Upper lobe of right lung (tissue), 1 donor: Measurements from ENCODE around the gene IER3. TPM values are rescaled to one million over a fixed set of nuclear protein-coding genes. Genes with fewer than 3 reads are reported as not detected.
A peak's percentile ranks its signal among the peaks of the same experiment; 100 is the strongest.

Source experiments
- ATAC-seq: fragments of 200-7000 bp; cut with Tn5 transposase; one replicate; pipeline ENCODE4 v1.9.1; 2020; ENCODE audit warnings: mild to moderate bottlenecking, moderate library complexity
- DNase-seq: peaks from one replicate; pipeline ENCODE4 v3.0.0-alpha.2; 2020
- H3K27ac ChIP-seq: fragments of 200-600 bp; one replicate; pipeline ENCODE4 v1.8.0; 2022
- H3K27me3 ChIP-seq: fragments of 200-600 bp; one replicate; pipeline ENCODE4 v1.8.0; 2022; ENCODE audit warnings: mild to moderate bottlenecking
- H3K36me3 ChIP-seq: fragments of 200-600 bp; one replicate; pipeline ENCODE4 v1.8.0; 2022
- H3K4me1 ChIP-seq: fragments of 200-600 bp; one replicate; pipeline ENCODE4 v1.8.0; 2022
- H3K4me3 ChIP-seq: fragments of 200-600 bp; one replicate; pipeline ENCODE4 v1.8.0; 2022; ENCODE audit warnings: mild to moderate bottlenecking
- H3K9me3 ChIP-seq: fragments of 200-600 bp; one replicate; pipeline ENCODE4 v1.8.0; 2022
- intact Hi-C: fragments of 100-400 bp; cut with DNase I; formaldehyde crosslinking; loops from one replicate; pipeline ENCODE4 v1.11.0; 2022
- total RNA-seq: library from RNA; stranded (reverse); fragmentation: NEBNext Ultra II Directional; extraction: Animal tissue kit (Norgen Biotek cat#: 25700); gene quantifications from one replicate; pipeline ENCODE4 v1.2.1, GENCODE V29; 2021
- TF ChIP-seq, protein P1 (sequence below): fragments of 200-600 bp; IDR thresholded peaks from one replicate; pipeline ENCODE4 v1.8.0; 2022; ENCODE audit warnings: antibody characterized with exemption
- donor health status: DM: no; HTN: yes; CAD: no; lungs with severe emphysema.

Gene IER3
- total RNA-seq, 1 donor from 2014 or later = 35.4 TPM

DNA sequence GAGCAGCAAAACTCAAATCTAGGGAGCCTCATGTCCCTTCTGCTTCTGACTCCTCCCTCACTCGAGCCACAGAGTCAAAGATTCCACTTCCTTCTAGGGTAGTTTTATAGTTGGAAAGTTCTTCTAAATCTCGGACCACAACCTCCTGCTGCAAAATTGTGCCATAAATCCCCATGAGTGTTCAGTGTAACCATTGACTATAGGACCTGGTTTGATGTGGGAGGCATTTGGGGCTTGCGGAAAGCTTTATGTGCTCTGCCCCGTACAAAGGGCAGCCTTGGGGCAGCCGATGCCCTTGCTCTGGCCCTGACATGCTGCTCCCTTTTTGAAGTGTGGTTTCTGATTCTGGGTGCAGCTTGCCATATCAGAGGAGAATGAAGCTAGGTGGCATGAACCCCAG, 43.6 kb upstream of the IER3 start:
- no peak overlapping the region for H3K4me3 ChIP-seq
- DNase-seq = no peak
- intact Hi-C loops = no loop called here
- ATAC-seq = peak; percentile 84
- no peaks in the 10 kb centered on the region for H3K27me3 ChIP-seq
- H3K9me3 ChIP-seq = no peaks in the 10 kb centered on the region
- TF ChIP-seq, protein P1, sequence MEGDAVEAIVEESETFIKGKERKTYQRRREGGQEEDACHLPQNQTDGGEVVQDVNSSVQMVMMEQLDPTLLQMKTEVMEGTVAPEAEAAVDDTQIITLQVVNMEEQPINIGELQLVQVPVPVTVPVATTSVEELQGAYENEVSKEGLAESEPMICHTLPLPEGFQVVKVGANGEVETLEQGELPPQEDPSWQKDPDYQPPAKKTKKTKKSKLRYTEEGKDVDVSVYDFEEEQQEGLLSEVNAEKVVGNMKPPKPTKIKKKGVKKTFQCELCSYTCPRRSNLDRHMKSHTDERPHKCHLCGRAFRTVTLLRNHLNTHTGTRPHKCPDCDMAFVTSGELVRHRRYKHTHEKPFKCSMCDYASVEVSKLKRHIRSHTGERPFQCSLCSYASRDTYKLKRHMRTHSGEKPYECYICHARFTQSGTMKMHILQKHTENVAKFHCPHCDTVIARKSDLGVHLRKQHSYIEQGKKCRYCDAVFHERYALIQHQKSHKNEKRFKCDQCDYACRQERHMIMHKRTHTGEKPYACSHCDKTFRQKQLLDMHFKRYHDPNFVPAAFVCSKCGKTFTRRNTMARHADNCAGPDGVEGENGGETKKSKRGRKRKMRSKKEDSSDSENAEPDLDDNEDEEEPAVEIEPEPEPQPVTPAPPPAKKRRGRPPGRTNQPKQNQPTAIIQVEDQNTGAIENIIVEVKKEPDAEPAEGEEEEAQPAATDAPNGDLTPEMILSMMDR = no peak
- no peaks in the 10 kb centered on the region for H3K36me3 ChIP-seq
- H3K4me1 ChIP-seq = peaks cover 7% of the 10 kb centered on the region
- H3K27ac ChIP-seq = no peak overlapping the region

DNA sequence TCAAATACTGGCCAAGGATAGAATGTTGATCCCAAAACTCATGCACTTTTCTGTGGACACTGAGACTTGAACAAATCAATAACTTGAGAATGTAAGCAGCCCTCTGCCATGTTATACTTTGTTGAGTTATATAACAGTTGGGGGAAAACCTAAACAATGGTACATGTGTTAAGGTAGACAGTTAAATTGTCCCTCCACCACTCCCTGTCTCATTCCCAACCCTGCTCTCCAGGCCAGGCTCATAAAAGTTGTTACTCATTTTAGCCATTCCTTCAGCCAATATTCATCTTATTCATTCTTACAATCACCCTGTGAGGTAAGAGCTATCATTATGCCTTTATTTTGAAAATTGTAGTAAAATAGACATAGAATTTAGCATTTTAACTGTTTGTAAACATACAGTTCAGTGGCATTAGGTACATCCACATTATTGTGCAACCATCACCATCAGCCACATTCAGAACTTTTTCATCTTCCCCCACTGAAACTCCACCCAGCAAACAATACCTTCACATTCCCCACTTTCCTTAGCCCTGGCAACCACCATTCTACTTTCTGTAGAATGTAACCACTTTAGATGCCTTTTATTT, 38.2 kb upstream of the IER3 start:
- no peak for DNase-seq
- Histone ChIP-seq H3K4me1 (peaks cover 53% of the 10 kb centered on the region), H3K36me3 (no peaks in the 10 kb centered on the region), H3K27ac (peak overlapping the region; percentile 86), H3K9me3 (no peaks in the 10 kb centered on the region), H3K4me3 (no peak overlapping the region), H3K27me3 (no peaks in the 10 kb centered on the region)
- intact Hi-C loops = no loop called here
- TF ChIP-seq, protein P1 = no peak
- ATAC-seq = no peak

DNA sequence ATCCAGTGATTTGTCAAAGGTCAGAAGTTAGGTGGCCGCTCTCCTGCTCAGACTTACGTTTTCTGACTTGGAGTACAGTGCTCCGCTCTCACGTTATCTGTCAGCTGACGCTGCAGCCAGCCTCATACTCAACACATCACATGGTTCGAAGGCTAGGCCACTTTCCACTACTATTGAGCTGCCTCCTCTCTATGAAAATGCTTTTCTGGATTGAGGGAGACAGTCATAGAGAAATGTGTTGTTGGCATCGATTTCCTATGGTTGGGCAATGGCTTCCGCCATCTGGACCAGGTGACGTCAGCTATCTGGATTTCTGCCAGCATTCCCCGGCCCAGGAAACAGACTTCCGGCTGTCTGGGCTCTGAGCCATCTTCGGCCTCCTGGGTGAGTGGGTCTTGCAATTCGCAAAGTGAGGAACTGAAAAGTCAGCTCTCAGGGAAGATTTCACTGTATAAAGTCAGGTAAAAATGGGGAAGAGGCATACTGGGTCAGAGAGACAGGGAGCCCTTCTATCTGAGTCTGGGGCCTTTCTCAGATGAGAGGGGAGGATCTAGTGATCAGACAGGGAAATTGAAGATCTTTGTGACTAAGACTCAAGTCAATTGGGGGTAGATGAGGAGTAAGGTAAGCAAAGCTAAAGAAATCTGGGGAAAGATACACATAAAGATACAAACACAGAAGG, 37.5 kb upstream of the IER3 start:
- H3K9me3 ChIP-seq = no peaks in the 10 kb centered on the region
- H3K4me1 ChIP-seq = peaks cover 53% of the 10 kb centered on the region
- TF ChIP-seq, protein P1 = no peak
- H3K27ac ChIP-seq = peak overlapping the region; percentile 86
- H3K27me3 ChIP-seq = no peaks in the 10 kb centered on the region
- DNase-seq (peak; percentile 96), ATAC-seq (peak; percentile 84)
- H3K36me3 ChIP-seq = no peaks in the 10 kb centered on the region
- peak overlapping the region; percentile 1 for H3K4me3 ChIP-seq
- intact Hi-C loops = no loop called here

DNA sequence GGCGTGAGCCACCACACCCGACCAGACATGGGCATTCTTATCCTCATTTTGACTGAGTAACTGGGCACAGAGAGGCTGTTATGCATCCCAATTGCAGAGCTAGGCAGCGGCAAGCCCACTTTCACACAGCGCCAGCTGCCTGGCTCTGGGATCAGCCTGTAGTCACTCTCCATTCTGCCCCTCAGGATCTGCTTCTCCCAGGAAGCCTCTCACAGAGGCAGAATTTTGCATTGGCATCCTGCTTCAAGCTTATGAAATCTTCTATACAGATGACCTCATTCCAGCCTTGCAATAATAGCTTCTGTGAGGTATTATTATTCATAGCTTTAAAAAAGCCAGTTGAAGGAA, 37.0 kb upstream of the IER3 start:
- ATAC-seq (peak; percentile 40), DNase-seq (no peak)
- H3K36me3 ChIP-seq = no peaks in the 10 kb centered on the region
- H3K4me1 ChIP-seq = peaks cover 53% of the 10 kb centered on the region
- no peaks in the 10 kb centered on the region for H3K27me3 ChIP-seq
- intact Hi-C loops = no loop called here
- peak overlapping the region; percentile 1 for H3K4me3 ChIP-seq
- peak overlapping the region; percentile 86 for H3K27ac ChIP-seq
- H3K9me3 ChIP-seq = no peaks in the 10 kb centered on the region
- TF ChIP-seq, protein P1 = no peak

DNA sequence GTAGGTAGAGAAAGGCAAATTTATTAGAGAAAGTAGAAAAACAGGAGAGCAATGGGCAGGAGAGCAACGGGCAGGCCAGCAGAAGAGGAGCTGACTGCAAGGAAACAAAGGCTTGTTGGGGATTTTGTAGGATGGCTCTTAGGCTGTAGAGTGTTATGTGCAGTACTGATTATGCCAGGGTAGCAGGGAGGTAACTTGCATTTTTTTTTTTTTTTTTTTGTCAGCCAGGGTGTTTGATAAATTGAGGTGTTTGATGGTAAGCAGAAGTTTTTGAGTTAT, 36.2 kb upstream of the IER3 start:
- TF ChIP-seq, protein P1 = no peak
- H3K36me3 ChIP-seq = no peaks in the 10 kb centered on the region
- ATAC-seq = no peak
- intact Hi-C loops = no loop called here
- peaks cover 53% of the 10 kb centered on the region for H3K4me1 ChIP-seq
- H3K27ac ChIP-seq = peak overlapping the region; percentile 86
- no peak for DNase-seq
- H3K9me3 ChIP-seq = no peaks in the 10 kb centered on the region
- no peak overlapping the region for H3K4me3 ChIP-seq
- no peaks in the 10 kb centered on the region for H3K27me3 ChIP-seq
